Activated T-helper 1 cell treated with anti-CD3 and anti-CD28 coated beads, Interleukin-2, amount 50 U/mL, for 16 hours (primary cell): ENCODE results near the gene NUP160.
"Not testable (repeated sequence)": the region's sequence is repeated elsewhere in the genome, so short reads cannot be mapped to it uniquely, and the experiment has no call there.

Source experiments
- DNase-seq, 2 donors: peaks; one replicate each; pipeline ENCODE4 v3.0.0-alpha.2; 2020; ENCODE audit warnings: low read depth in 1 of 2, low spot score in 1 of 2

Gene NUP160, protein sequence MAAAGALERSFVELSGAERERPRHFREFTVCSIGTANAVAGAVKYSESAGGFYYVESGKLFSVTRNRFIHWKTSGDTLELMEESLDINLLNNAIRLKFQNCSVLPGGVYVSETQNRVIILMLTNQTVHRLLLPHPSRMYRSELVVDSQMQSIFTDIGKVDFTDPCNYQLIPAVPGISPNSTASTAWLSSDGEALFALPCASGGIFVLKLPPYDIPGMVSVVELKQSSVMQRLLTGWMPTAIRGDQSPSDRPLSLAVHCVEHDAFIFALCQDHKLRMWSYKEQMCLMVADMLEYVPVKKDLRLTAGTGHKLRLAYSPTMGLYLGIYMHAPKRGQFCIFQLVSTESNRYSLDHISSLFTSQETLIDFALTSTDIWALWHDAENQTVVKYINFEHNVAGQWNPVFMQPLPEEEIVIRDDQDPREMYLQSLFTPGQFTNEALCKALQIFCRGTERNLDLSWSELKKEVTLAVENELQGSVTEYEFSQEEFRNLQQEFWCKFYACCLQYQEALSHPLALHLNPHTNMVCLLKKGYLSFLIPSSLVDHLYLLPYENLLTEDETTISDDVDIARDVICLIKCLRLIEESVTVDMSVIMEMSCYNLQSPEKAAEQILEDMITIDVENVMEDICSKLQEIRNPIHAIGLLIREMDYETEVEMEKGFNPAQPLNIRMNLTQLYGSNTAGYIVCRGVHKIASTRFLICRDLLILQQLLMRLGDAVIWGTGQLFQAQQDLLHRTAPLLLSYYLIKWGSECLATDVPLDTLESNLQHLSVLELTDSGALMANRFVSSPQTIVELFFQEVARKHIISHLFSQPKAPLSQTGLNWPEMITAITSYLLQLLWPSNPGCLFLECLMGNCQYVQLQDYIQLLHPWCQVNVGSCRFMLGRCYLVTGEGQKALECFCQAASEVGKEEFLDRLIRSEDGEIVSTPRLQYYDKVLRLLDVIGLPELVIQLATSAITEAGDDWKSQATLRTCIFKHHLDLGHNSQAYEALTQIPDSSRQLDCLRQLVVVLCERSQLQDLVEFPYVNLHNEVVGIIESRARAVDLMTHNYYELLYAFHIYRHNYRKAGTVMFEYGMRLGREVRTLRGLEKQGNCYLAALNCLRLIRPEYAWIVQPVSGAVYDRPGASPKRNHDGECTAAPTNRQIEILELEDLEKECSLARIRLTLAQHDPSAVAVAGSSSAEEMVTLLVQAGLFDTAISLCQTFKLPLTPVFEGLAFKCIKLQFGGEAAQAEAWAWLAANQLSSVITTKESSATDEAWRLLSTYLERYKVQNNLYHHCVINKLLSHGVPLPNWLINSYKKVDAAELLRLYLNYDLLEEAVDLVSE (N-terminal part only)

GRCh38 chr11:47847892-47848699 lies at the start of gene NUP160:
Gene NUP160, minus strand, starts transcription at chr11:47848350. Its CDS starts 32 bp downstream, at chr11:47848318.
- peak; percentile 81 to 82 for DNase-seq

GRCh38 chr11:47896199-47896598 lies 48.0 kb upstream of the NUP160 start:
- no peak for DNase-seq

- DNase-seq, result no peak
Observed at GRCh38 chr11:47895035-47895434, 46.9 kb upstream of the NUP160 start.

GRCh38 chr11:47892546-47893276 lies 44.6 kb upstream of the NUP160 start:
- DNase-seq, result not testable (repeated sequence)

- no peak for DNase-seq
Observed at GRCh38 chr11:47891886-47892285, 43.7 kb upstream of the NUP160 start.

GRCh38 chr11:47889714-47890441 lies 41.7 kb upstream of the NUP160 start:
- no peak for DNase-seq

GRCh38 chr11:47887910-47888569 lies 39.9 kb upstream of the NUP160 start:
- DNase-seq, result no peak

GRCh38 chr11:47886096-47886495 lies 37.9 kb upstream of the NUP160 start:
- no peak for DNase-seq

GRCh38 chr11:47882437-47882836 lies 34.3 kb upstream of the NUP160 start:
- DNase-seq, result not testable (repeated sequence)

GRCh38 chr11:47881145-47881544 lies 33.0 kb upstream of the NUP160 start:
- no peak for DNase-seq

DNA sequence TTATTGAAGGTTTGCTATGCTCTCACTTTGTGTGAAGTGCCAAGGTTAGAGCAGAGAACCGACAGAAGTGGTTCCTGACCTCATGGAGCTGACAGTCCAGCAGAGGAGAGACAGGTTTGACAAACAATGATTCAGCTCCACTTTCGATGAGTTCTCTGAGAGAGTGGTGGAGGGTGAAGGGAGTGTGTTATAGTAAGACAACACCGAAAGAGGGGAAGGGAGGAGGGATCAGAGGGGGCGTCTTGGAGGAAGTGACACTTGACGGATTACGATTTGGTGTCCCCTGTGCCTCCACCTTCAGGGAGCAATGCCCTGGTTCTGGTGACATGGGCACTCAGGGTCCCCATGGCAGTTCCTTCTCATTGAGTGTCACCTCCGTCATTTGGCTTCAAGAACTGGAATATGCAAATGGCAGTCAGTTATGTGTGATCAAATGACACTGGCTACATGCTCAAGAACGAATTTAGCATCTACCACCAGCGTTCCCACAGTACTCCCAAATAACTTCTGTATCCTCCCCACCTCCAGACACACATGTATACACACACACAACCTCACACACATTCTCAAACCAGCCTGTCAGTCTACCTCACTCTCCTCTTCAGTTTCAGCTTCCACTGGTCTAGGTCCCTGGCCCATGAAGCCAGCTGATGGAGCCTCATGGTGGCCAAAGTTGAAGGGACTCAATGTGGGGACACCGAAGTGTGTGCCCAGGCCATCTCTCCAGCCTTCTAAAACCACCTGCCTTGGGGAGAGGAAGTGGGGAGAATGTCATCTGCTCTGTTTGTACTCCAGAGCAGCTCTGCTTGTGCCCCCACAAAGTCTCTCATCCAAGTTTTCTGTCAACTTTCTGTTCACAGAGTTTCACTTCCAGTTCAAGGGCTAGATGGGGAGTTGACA lies 31.4 kb upstream of the NUP160 start:
- no peak for DNase-seq

DNA sequence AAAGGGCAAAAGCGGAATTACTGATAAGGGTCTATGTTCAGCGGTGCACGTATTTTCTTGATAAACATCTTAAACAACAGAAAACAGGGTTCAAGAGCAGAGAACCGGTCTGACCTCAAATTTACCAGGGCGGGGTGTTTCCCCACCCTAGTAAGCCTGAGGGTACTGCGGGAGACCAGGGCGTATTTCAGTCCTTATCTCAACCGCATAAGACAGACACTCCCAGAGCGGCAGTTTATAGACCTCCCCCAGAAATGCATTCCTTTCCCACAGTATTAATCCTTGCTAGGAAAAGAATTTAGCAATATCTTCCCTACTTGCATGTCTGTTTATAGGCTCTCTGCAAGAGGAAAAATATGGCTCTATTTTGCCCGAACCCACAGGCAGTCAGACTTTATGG lies 27.7 kb upstream of the NUP160 start:
- DNase-seq, result not testable (repeated sequence)

DNA sequence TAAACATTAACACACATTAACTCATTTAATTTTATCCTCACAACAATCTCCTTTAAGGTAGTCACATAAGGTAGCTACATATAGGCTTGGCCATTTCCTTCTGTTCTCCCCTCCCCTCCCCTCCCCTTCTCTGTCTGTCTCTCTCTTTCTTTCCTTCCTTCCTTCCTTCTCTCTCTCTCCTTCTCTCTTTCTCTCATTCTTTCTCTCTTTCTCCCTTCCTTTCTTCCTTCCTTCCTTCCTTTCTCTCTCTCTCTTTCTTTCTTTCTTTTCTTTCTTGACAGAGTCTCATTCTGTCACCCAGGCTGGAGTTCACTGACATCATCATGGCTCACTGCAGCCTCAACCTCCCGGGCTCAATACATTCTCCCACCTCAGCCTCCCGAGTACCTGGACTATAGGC lies 22.3 kb upstream of the NUP160 start:
- DNase-seq, result no peak

DNA sequence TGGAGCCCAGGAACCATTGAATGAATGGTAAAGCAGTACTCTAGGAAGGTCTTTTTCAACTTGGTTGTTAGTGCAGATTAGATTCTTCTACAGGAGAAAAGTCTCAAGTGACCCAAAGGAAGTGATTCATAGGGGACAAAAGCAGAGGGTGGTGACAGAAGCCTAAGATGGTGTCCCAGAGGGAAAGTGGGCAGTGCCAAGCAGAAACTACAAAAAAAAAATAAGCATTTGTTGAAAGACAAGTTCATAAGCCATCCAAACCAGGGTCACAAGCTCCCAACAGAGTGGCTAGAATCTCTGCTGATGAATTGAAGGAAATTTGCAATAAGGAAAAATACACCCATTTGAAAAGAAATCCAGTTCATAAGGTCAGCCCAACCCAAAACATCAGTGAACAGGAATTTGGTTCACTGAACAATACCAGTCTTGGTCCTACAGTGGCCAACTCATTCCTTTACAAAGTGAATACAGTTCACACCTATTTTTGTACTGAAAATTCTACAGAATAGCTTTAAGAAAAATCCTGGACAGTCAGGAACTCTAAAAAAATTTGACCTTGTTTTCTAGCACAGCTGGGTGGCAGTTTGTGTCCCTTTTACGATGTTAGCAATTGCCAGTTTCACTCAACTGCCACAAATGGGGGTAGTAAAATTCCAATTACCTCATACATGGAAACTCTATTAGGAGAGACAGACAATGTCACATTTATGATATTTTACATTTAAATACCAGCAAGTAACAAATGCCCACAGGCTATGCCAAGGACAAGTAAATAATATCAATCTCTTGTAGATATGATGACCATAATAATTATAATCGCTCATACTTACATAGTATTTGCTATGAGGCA lies 21.6 kb upstream of the NUP160 start:
- no peak for DNase-seq

DNA sequence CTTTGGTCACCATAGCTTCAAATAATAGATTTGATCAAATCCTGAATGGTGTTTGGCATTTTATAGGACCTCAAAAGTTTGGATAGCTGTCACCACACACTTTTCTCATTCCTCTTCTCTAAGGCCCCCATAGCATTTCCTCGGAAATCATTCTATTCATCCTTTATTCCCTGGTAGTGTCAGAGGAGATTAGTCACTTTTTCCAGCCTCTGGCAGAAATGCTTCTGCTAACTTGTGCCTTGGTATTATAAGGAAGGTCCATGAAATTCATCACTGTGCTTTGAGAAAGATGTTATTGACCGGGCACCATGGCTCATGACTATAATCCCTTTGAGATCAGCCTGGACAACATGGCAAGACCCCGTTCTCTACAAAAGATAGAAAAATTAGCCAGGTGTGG lies 19.7 kb upstream of the NUP160 start:
- DNase-seq, result no peak

DNA sequence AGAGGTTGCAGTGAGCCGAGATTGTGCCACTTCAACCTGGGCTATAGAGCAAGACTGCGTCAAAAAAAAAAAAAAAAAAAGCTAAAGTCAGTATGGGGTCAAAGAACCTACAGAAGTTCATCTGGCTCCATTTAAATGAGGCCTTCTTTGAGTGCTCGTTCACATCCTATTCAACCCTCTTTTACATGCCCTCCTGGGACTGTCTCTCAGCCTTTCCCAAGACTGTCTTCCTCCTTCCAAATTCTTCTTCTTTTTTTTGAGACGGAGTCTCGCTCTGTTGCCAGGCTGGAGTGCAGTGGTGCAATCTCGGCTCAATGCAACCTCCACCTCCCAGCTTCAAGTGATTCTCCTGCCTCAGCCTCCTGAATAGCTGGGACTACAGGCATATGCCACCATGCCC lies 18.7 kb upstream of the NUP160 start:
- DNase-seq, result not testable (repeated sequence)

DNA sequence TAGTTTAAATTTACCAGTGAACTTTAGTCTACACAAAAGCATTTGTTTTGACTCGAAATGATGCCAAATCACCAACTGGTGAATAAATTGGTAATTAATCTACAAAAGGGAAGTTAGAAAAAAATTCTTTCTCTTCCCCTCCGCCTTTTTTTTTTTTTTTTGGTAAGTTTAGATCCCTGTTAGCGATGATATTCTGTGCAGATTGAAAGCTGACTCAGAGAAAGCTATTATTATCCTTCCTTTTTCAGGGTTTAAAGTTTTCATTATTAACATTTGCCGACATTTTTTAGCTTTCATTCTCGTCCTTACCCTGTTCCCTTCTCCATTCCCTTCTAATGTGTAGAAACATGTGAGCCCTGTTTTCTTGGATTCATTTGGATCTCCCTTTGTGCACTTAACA lies 16.8 kb upstream of the NUP160 start:
- no peak for DNase-seq
